Measurements from ENCODE around the gene IQSEC1. TPM values are rescaled to one million over a fixed set of nuclear protein-coding genes. Genes with fewer than 3 reads are reported as not detected.

IQSEC1 gene
- total RNA-seq, 1 donor, result 22.1 TPM

DNA sequence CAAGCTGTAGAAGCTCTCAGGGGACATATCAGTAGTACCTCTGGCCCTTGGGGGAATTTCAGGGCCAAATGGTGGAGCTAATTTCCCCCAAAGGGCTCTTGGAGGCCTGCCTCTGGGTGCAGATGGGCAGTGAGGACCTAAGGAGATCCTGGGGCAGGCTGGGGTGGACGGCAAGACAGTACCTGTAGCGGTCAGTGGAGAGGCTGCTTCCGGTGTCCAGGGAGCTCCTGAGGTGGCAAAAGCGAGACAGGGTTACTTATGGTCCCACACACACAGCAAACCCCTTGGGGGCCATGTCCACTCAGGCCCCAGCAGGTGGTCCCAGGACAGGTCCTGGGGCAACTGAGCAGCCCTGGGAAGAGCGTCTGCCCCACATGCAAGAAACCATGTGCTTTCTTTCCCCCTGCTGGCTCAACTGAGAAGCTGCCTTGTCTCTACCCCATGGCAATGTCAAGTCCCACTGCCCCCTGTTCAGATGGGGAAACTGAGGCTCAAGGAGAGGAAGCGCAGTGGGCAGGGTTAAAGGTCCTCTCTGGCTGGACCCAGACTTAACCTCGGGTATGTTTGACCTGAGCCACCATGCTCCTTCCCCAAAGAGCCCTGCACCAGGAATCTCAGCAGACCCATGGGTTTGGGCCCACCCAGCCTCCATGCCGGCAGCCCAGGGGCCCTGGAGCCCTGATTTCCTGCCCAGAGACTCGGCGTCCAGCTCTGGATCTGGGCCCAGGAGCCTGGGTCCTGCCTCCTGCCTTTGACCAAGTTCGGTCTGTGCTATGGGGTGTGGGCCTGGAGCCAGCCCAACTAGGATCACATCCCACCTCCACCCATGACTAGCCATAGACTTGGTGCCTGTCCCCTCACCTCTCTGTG, 25.7 kb downstream of the IQSEC1 start:
- Histone ChIP-seq H3K4me2 (ENCODE audit: insufficient read depth, low read length) (no peak overlapping the region), H3K27me3 (ENCODE audit: insufficient read depth, low read length) (peaks cover 5% of the 10 kb centered on the region), H3K9me3 (ENCODE audit: low read depth, low read length) (no peaks in the 10 kb centered on the region), H4K20me1 (ENCODE audit: insufficient read depth, low read length) (no peaks in the 10 kb centered on the region), H3K4me1 (ENCODE audit: insufficient read depth, low read length) (no peaks in the 10 kb centered on the region), H3K4me3 (ENCODE audit: insufficient read depth, low read length) (no peak overlapping the region), H3K79me2 (ENCODE audit: insufficient read depth, low read length) (no peaks in the 10 kb centered on the region), H2AFZ (ENCODE audit: low read length) (no peak overlapping the region), H3K36me3 (ENCODE audit: insufficient read depth, low read length) (no peaks in the 10 kb centered on the region), H3K27ac (ENCODE audit: low read depth, low read length) (no peak overlapping the region)
- peak; percentile 25 for TF ChIP-seq CTCF (IDR thresholded peaks at IDR 0.05; ENCODE audit: extremely low read depth, low read depth, low read length)
- DNase-seq (ENCODE audit: insufficient read length, low spot score, missing footprints), result no peak

DNA sequence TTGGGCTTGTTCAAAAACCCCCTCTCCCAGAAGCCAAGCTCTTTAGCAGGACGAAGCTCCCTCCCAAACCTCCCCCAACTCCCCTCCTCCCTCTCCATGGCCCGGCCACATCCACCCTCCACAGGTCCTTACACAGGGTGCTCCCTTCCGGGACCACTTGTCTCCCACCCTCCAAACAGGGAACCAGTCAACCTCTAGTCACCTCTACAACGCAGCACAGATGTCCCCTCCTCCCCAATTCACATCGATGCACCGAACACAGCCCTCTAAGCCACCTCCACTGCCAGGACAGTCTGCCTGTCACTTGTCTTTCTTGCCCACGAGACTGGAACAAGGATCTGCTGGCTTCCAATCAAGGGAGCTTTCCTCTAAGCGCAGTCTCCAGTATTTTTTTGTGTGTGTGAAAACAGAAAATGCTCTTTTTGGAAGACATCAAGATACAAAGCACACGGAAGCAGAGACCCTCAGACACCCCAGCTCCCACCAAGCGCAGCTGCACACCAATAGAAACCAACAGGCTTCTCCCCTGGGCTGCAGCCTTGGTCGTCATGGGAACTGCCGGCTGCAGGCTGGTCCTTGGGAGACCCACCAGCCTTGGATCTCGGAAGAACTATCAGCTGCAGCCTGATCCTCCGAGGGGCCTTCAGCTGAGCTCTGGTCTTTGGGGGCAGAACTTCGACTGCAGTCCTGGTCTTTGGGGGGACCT, 26.5 kb downstream of the IQSEC1 start:
- no peak for DNase-seq (ENCODE audit: insufficient read length, low spot score, missing footprints)
- TF ChIP-seq CTCF (IDR thresholded peaks at IDR 0.05; ENCODE audit: extremely low read depth, low read depth, low read length), result no peak
- Histone ChIP-seq H3K79me2 (ENCODE audit: insufficient read depth, low read length) (no peaks in the 10 kb centered on the region), H2AFZ (ENCODE audit: low read length) (no peak overlapping the region), H3K4me3 (ENCODE audit: insufficient read depth, low read length) (no peak overlapping the region), H3K4me2 (ENCODE audit: insufficient read depth, low read length) (no peak overlapping the region), H3K27me3 (ENCODE audit: insufficient read depth, low read length) (peaks cover 3% of the 10 kb centered on the region), H3K9me3 (ENCODE audit: low read depth, low read length) (no peaks in the 10 kb centered on the region), H4K20me1 (ENCODE audit: insufficient read depth, low read length) (no peaks in the 10 kb centered on the region), H3K36me3 (ENCODE audit: insufficient read depth, low read length) (no peaks in the 10 kb centered on the region), H3K4me1 (ENCODE audit: insufficient read depth, low read length) (no peaks in the 10 kb centered on the region), H3K27ac (ENCODE audit: low read depth, low read length) (no peak overlapping the region)

GRCh38 chr3:13045904-13046568, 27.2 kb downstream of the IQSEC1 start:
- Histone ChIP-seq H3K79me2 (ENCODE audit: insufficient read depth, low read length) (no peaks in the 10 kb centered on the region), H3K36me3 (ENCODE audit: insufficient read depth, low read length) (no peaks in the 10 kb centered on the region), H2AFZ (ENCODE audit: low read length) (no peak overlapping the region), H3K27ac (ENCODE audit: low read depth, low read length) (no peak overlapping the region), H3K4me3 (ENCODE audit: insufficient read depth, low read length) (no peak overlapping the region), H4K20me1 (ENCODE audit: insufficient read depth, low read length) (no peaks in the 10 kb centered on the region), H3K27me3 (ENCODE audit: insufficient read depth, low read length) (no peaks in the 10 kb centered on the region), H3K4me1 (ENCODE audit: insufficient read depth, low read length) (no peaks in the 10 kb centered on the region), H3K4me2 (ENCODE audit: insufficient read depth, low read length) (no peak overlapping the region), H3K9me3 (ENCODE audit: low read depth, low read length) (no peaks in the 10 kb centered on the region)
- DNase-seq (ENCODE audit: insufficient read length, low spot score, missing footprints), result no peak
- TF ChIP-seq CTCF (IDR thresholded peaks at IDR 0.05; ENCODE audit: extremely low read depth, low read depth, low read length), result no peak
